DND-41 (cell line): ENCODE data around the gene ANO9.
A peak's percentile ranks its signal among the peaks of the same experiment; 100 is the strongest.

Experiments used
- ATAC-seq: fragments of 200-7000 bp; cut with Tn5 transposase; 3 replicates; pipeline ENCODE4 v1.9.1; 2021; ENCODE audit warnings: low read depth; ENCODE audit not compliant: insufficient read depth
- DNase-seq: peaks from one replicate; pipeline ENCODE4 v3.0.0-alpha.2; 2020
- H2AFZ ChIP-seq: 2 replicates; pipeline ENCODE4 v1.6.0; 2012; ENCODE audit warnings: low read depth, low read length
- H3K27ac ChIP-seq: 2 replicates; pipeline ENCODE4 v1.5.1; 2012; ENCODE audit warnings: low read length, inconsistent platforms
- H3K27me3 ChIP-seq: fragments of 200-600 bp; sonication (generic); 2 replicates; pipeline ENCODE4 v1.6.0; 2012; ENCODE audit warnings: low read length, mild to moderate bottlenecking, inconsistent platforms; ENCODE audit not compliant: insufficient read depth, poor library complexity
- H3K36me3 ChIP-seq: 2 replicates; pipeline ENCODE4 v1.5.1; 2012; ENCODE audit warnings: low read length, inconsistent platforms; ENCODE audit not compliant: insufficient read depth
- H3K4me1 ChIP-seq: 2 replicates; pipeline ENCODE4 v1.5.1; 2012; ENCODE audit warnings: mild to moderate bottlenecking, low read length; ENCODE audit not compliant: insufficient read depth
- H3K4me2 ChIP-seq: 2 replicates; pipeline ENCODE4 v1.6.0; 2012; ENCODE audit warnings: mild to moderate bottlenecking, moderate library complexity, low read length, inconsistent platforms; ENCODE audit not compliant: insufficient read depth
- H3K4me3 ChIP-seq, 2 experiments: fragments of 200-600 bp in 1 of 2; shearing (Covaris generic) in 1 of 2; 2 replicates each; pipeline ENCODE4 v1.5.1; 2012 to 2016; ENCODE audit warnings: inconsistent platforms in 2 of 2, low read length in 2 of 2, mild to moderate bottlenecking in 2 of 2, low read depth in 1 of 2, moderate library complexity in 1 of 2
- H3K79me2 ChIP-seq: 2 replicates; pipeline ENCODE4 v1.6.0; 2012; ENCODE audit warnings: low read length, inconsistent platforms; ENCODE audit not compliant: insufficient read depth
- H3K9ac ChIP-seq: 2 replicates; pipeline ENCODE4 v1.6.0; 2012; ENCODE audit warnings: low read depth, mild to moderate bottlenecking, inconsistent platforms, low read length, moderate library complexity
- H3K9me3 ChIP-seq: 2 replicates; pipeline ENCODE4 v1.5.1; 2012; ENCODE audit warnings: low read length, moderate library complexity, mild to moderate bottlenecking, inconsistent platforms; ENCODE audit not compliant: insufficient read depth, severe bottlenecking
- H4K20me1 ChIP-seq: 2 replicates; pipeline ENCODE4 v1.6.0; 2012; ENCODE audit warnings: low read length; ENCODE audit not compliant: insufficient read depth
- CTCF ChIP-seq: IDR thresholded peaks from 2 replicates; pipeline ENCODE4 v1.5.1; 2012; ENCODE audit warnings: borderline replicate concordance, low read length, moderate library complexity, mild to moderate bottlenecking; ENCODE audit not compliant: poor library complexity, severe bottlenecking; ENCODE audit errors: extremely low read depth
- EZH2 ChIP-seq: IDR thresholded peaks from 3 replicates; pipeline ENCODE4 v1.6.1; 2012; ENCODE audit warnings: borderline replicate concordance, low read depth, mild to moderate bottlenecking, moderate library complexity, low read length, inconsistent platforms; ENCODE audit not compliant: severe bottlenecking

Gene ANO9

GRCh38 chr11:417652-418342 lies 24.0 kb downstream of the ANO9 start:
- no peak overlapping the region for H2AFZ ChIP-seq
- peaks cover 42% of the 10 kb centered on the region for H3K4me1 ChIP-seq
- H3K27me3 ChIP-seq = peaks cover 8% of the 10 kb centered on the region
- no peak overlapping the region for H3K9ac ChIP-seq
- H3K79me2 ChIP-seq = peaks cover 13% of the 10 kb centered on the region
- H3K27ac ChIP-seq = no peak overlapping the region
- no peaks in the 10 kb centered on the region for H3K9me3 ChIP-seq
- H3K4me3 ChIP-seq = no peak overlapping the region
- DNase-seq = no peak
- no peak for ATAC-seq
- H4K20me1 ChIP-seq = no peaks in the 10 kb centered on the region
- TF ChIP-seq CTCF = no peak
- no peak for TF ChIP-seq EZH2
- no peak overlapping the region for H3K4me2 ChIP-seq
- no peaks in the 10 kb centered on the region for H3K36me3 ChIP-seq

- peak overlapping the region; percentile 84 for H3K4me2 ChIP-seq
- peaks cover 16% of the 10 kb centered on the region for H3K79me2 ChIP-seq
- TF ChIP-seq CTCF (no peak), EZH2 (no peak)
- H4K20me1 ChIP-seq = no peaks in the 10 kb centered on the region
- peak overlapping the region; percentile 5 to 49; a peak in 3 of 4 replicates for H3K4me3 ChIP-seq
- H3K9me3 ChIP-seq = no peaks in the 10 kb centered on the region
- H2AFZ ChIP-seq = peak overlapping the region; percentile 73
- peak; percentile 54 for DNase-seq
- H3K36me3 ChIP-seq = no peaks in the 10 kb centered on the region
- peak overlapping the region; percentile 81 for H3K27ac ChIP-seq
- peaks cover 8% of the 10 kb centered on the region for H3K27me3 ChIP-seq
- peaks cover 45% of the 10 kb centered on the region for H3K4me1 ChIP-seq
- peak; percentile 8; the same call in 1 of the 3 replicates for ATAC-seq
- H3K9ac ChIP-seq = peak overlapping the region; percentile 88
Observed at GRCh38 chr11:416757-417621, 24.8 kb downstream of the ANO9 start.

- TF ChIP-seq CTCF (no peak), EZH2 (no peak)
- Histone ChIP-seq H2AFZ (peak overlapping the region; percentile 73), H4K20me1 (no peaks in the 10 kb centered on the region), H3K9me3 (no peaks in the 10 kb centered on the region), H3K4me3 (peak overlapping the region; percentile 5 to 80; a peak in 2 of 4 replicates), H3K79me2 (peaks cover 16% of the 10 kb centered on the region), H3K27me3 (peaks cover 8% of the 10 kb centered on the region), H3K4me2 (peak overlapping the region; percentile 84), H3K27ac (peak overlapping the region; percentile 81), H3K9ac (peak overlapping the region; percentile 88), H3K4me1 (peaks cover 45% of the 10 kb centered on the region), H3K36me3 (no peaks in the 10 kb centered on the region)
- DNase-seq = no peak
- no peak for ATAC-seq
Observed at GRCh38 chr11:416051-416756, 25.6 kb downstream of the ANO9 start.
